NCI-H524 treated with DMSO at 0.1 percent for 48 hours (cell line): ENCODE results near the gene ZFHX2.
A peak's percentile ranks its signal among the peaks of the same experiment; 100 is the strongest.

Experiments used
- DNase-seq: peaks from one replicate; lab custom pipeline; 2025; lab: John Stamatoyannopoulos, UW

The ZFHX2 gene

GRCh38 chr14:23559926-23560520 is 8.5 kb upstream of the ZFHX2 start:
- DNase-seq, result no peak

GRCh38 chr14:23559010-23559925 is 7.7 kb upstream of the ZFHX2 start:
- no peak for DNase-seq

GRCh38 chr14:23558346-23559009 is 6.9 kb upstream of the ZFHX2 start:
- DNase-seq, result no peak

GRCh38 chr14:23557946-23558345 is 6.4 kb upstream of the ZFHX2 start:
- no peak for DNase-seq

GRCh38 chr14:23557521-23557920 is 6.0 kb upstream of the ZFHX2 start:
- no peak for DNase-seq

GRCh38 chr14:23556700-23557440 is 5.3 kb upstream of the ZFHX2 start:
- DNase-seq, result no peak

GRCh38 chr14:23555882-23556699 is 4.5 kb upstream of the ZFHX2 start, which contains the start of gene THTPA:
THTPA (plus strand) TSS chr14:23556271; CDS start chr14:23556758, 487 bp downstream.
- DNase-seq, result peak; percentile 63

- no peak for DNase-seq
Measured at GRCh38 chr14:23555533-23555881, 3.9 kb upstream of the ZFHX2 start.

GRCh38 chr14:23550812-23551265 is 726 bp downstream of the ZFHX2 start:
- no peak for DNase-seq

GRCh38 chr14:23550131-23550811 is 1.3 kb downstream of the ZFHX2 start:
- DNase-seq, result no peak

GRCh38 chr14:23548351-23549318 is 2.9 kb downstream of the ZFHX2 start:
- DNase-seq, result no peak

GRCh38 chr14:23547924-23548323 is 3.6 kb downstream of the ZFHX2 start:
- DNase-seq, result no peak

GRCh38 chr14:23546450-23547035 is 5.0 kb downstream of the ZFHX2 start:
- DNase-seq, result no peak

GRCh38 chr14:23545740-23546365 is 5.7 kb downstream of the ZFHX2 start:
- DNase-seq, result no peak

- DNase-seq, result peak; percentile 56
Measured at GRCh38 chr14:23544511-23545447, 6.8 kb downstream of the ZFHX2 start.

GRCh38 chr14:23543403-23543802 is 8.2 kb downstream of the ZFHX2 start:
- DNase-seq, result no peak

GRCh38 chr14:23542261-23542660 is 9.3 kb downstream of the ZFHX2 start:
- no peak for DNase-seq

GRCh38 chr14:23540141-23540469 is 11.5 kb downstream of the ZFHX2 start:
- no peak for DNase-seq
